GM19463 (cell line): ENCODE results near the gene ZNF385B.
"Not testable (repeated sequence)": the region's sequence is repeated elsewhere in the genome, so short reads cannot be mapped to it uniquely, and the experiment has no call there.

Experiments used
- ATAC-seq: cut with Tn5 transposase; IDR thresholded peaks from one replicate; pipeline ENCODE4 v1.9.1; 2021; ENCODE audit warnings: mild to moderate bottlenecking, moderate library complexity; ENCODE audit not compliant: unreplicated experiment

Gene ZNF385B

GRCh38 chr2:179521944-179522343 is 339.5 kb downstream of the ZNF385B start:
- ATAC-seq: no peak

GRCh38 chr2:179518830-179519229 is 342.6 kb downstream of the ZNF385B start:
- ATAC-seq: no peak

- no peak for ATAC-seq
These were observed 348.2 kb downstream of the ZNF385B start for GRCh38 chr2:179513181-179513580.

- no peak for ATAC-seq
These were observed 349.0 kb downstream of the ZNF385B start for GRCh38 chr2:179512281-179513035.

- ATAC-seq: no peak
These were observed 350.2 kb downstream of the ZNF385B start for GRCh38 chr2:179511105-179511789.

GRCh38 chr2:179495315-179495714 is 366.1 kb downstream of the ZNF385B start:
- no peak for ATAC-seq

- no peak for ATAC-seq
These were observed 372.8 kb downstream of the ZNF385B start for GRCh38 chr2:179488563-179488962.

- no peak for ATAC-seq
These were observed 374.2 kb downstream of the ZNF385B start for GRCh38 chr2:179487010-179487731.

- no peak for ATAC-seq
These were observed 378.3 kb downstream of the ZNF385B start for GRCh38 chr2:179483131-179483530.

- no peak for ATAC-seq
These were observed 381.5 kb downstream of the ZNF385B start for GRCh38 chr2:179479947-179480346.

GRCh38 chr2:179478771-179479170 is 382.6 kb downstream of the ZNF385B start:
- ATAC-seq: no peak

GRCh38 chr2:179470992-179471391 is 390.4 kb downstream of the ZNF385B start:
- ATAC-seq: no peak

- no peak for ATAC-seq
These were observed 391.3 kb downstream of the ZNF385B start for GRCh38 chr2:179470089-179470488.

- no peak for ATAC-seq
These were observed 393.5 kb downstream of the ZNF385B start for GRCh38 chr2:179467960-179468359.

- ATAC-seq: no peak
These were observed 394.3 kb downstream of the ZNF385B start for GRCh38 chr2:179467111-179467510.

GRCh38 chr2:179461420-179461819 is 400.0 kb downstream of the ZNF385B start:
- ATAC-seq: no peak

GRCh38 chr2:179460181-179460929 is 401.1 kb downstream of the ZNF385B start:
- peak; percentile 39 for ATAC-seq

GRCh38 chr2:179458113-179458512 is 403.3 kb downstream of the ZNF385B start:
- ATAC-seq: not testable (repeated sequence)

- ATAC-seq: no peak
These were observed 405.6 kb downstream of the ZNF385B start for GRCh38 chr2:179455824-179456223.

GRCh38 chr2:179455172-179455524 is 406.3 kb downstream of the ZNF385B start:
- no peak for ATAC-seq
